HG02870 (cell line): Measurements from ENCODE around the gene ECHDC3.
A peak's percentile ranks its signal among the peaks of the same experiment; 100 is the strongest.
"Not testable (repeated sequence)": the region's sequence is repeated elsewhere in the genome, so short reads cannot be mapped to it uniquely, and the experiment has no call there.

Experiments
- ATAC-seq: cut with Tn5 transposase; IDR thresholded peaks from one replicate; pipeline ENCODE4 v1.9.1; 2021; ENCODE audit warnings: mild to moderate bottlenecking, moderate library complexity; ENCODE audit not compliant: unreplicated experiment

ECHDC3 gene, protein sequence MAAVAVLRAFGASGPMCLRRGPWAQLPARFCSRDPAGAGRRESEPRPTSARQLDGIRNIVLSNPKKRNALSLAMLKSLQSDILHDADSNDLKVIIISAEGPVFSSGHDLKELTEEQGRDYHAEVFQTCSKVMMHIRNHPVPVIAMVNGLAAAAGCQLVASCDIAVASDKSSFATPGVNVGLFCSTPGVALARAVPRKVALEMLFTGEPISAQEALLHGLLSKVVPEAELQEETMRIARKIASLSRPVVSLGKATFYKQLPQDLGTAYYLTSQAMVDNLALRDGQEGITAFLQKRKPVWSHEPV

DNA sequence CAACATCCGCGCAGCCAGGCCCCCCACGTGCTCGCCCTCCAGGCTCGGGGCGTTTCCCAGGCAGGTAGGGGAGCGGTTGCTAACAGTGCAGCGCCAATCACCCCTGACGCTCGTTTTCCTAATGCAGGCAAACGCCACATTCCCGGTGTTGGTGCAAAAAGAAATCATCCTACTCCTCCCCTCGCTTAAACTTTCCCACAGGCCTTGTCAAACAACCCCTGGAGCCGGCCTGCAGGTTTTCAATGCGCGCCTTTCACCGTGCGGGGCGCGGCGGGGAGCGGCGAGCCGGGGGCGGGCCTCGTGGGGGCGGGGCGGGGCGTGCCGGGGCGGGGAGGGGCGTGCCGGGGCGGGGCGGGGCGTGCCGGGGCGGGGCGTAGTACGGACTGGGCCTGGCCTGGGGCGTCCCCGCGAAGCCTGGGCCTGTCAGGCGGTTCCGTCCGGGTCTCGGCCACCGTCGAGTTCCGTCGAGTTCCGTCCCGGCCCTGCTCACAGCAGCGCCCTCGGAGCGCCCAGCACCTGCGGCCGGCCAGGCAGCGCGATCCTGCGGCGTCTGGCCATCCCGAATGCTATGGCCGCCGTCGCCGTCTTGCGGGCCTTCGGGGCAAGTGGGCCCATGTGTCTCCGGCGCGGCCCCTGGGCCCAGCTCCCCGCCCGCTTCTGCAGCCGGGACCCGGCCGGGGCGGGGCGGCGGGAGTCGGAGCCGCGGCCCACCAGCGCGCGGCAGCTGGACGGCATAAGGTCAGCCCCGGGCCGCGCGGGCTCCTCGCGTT is at the start of gene ECHDC3:
Gene ECHDC3 (plus strand): TSS at position 374 of the 770 bp plus-strand sequence. CDS start 195 bp downstream, at position 569.
- peak; percentile 68 for ATAC-seq

DNA sequence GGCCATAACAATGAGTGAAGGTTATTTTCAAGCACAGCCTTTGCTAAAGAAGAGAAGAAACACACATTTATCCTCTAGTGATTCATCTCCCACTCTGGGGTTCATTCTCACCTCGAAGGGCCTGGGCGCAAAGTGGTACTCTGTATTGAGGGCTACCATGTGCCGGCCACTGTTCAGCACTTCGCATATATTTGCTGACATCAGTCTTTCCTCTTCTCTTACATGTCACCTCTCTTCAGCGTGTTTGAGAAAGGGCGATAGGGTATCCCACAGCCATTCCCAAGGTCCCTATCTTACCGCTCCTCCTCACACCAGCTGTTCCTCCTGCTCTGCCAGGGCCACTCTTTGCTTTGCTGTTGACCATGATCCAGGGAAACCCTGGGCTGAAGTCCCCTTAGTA is 48.8 kb upstream of the ECHDC3 start:
- ATAC-seq: no peak

DNA sequence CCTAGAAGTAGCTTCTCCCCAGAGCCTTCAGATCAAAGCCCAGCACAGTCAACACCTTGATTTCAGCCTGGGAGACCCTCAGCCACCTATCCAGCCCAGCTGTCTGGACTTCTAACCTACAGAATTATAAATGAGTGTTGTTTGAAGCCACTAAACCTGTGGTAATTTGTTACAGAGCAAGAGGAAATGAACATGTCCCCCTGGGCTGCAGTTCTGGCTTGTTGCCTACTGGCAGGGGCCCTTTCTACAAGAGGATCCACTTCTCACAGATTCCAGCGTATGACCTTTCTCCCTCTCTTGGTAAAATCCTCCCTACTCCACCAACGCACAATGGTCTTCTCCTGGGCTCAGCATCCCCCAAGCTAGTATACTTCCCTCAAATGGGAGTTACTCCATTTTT is 46.4 kb upstream of the ECHDC3 start:
- ATAC-seq: no peak

- no peak for ATAC-seq
Measured at GRCh38 chr10:11697718-11698527, 44.3 kb upstream of the ECHDC3 start.

DNA sequence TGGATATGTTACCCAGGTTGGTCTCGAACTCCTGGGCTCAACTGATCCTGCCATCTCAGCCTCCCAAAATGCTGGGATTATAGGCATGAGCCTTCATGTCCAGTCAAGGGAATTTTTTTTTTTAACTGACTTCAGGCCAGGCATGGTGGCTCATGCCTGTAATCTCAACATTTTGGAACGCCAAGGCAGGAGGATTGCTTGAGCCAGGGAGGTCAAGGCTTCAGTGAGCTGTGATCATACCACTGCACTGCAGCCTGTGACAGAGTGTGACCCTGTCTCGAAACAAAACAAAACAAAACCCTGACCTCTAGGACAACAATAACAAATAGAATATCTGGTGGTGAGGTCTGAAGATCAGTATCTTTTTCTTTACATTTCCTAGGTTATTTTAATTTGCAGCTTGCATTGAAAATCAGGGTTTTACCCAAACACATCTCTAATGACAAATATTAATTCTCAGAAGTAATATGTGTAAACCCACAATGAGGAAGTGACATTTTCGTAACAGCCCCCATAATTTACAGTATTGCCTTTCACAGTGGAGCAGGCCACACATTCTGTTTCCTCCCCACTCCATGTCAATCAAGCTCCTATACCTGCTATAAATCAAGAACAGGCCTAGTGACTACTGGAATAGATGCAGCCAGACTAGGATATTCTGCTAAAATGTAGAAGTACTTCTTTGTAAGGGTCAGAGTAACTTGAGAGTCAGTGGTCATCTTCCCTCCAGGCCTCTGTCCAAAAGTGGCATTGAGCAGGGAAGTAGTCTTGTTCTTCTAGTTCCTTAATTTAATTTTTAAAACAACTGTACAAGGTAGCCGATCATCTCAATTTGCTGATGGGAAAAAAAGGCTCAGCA is 43.3 kb upstream of the ECHDC3 start:
- peak; percentile 92 for ATAC-seq

DNA sequence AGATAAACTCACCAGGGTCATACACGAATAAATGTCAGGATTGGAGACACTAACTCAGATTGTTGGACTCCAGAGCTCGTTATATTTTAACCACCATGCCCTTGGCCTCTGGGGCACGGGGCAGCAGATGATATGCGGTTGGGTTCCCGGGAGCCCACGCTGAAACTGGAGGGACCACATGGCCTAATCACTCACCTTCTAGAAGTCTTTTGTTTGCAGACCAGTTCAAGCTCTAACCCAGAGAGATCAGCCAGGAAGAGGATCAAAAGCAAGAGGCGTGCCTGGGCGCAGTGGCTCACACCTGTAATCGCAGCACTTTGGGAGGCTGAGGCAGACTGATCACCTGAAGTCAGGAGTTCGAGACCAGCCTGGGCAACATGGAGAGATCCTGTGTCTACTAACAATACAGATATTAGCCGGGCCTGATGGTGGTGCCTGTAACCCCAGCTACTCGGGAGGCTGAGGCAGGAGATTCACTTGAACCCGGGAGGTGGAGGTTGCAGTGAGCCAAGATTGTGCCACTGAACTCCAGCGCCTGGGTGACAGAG is 42.6 kb upstream of the ECHDC3 start:
- no peak for ATAC-seq

GRCh38 chr10:11700539-11700938 is 41.6 kb upstream of the ECHDC3 start:
- no peak for ATAC-seq

DNA sequence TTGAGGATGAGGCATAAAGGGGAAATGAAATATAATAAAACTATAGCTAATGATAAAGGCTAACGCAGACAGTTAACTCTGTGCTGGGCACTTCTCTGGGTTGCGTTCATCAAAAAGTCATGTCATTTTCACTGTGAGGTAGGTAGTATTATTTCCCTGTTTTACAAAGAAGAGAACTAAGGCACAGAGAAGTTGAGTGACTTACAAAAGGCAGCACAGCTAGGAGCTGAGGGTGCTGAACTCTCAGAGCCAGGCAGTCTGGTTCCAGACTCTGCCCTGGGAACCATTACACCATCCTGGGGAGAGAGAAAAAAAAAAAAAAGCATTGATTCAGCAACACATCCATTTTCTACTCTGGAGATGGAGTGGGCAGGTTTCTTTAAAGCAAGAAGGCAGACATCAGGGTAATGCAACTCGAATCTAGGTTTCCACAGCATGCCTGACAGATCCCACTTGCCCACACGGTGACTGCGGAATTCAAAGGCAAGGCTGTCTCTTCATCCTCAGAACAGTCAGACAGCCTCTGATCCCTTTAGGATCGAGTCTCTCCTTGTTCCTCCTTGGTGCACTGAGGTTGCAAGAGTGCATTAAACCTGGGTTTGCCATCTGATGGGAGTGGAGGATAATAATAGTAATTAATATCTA is 40.6 kb upstream of the ECHDC3 start:
- ATAC-seq: no peak

GRCh38 chr10:11702264-11702663 is 39.9 kb upstream of the ECHDC3 start:
- no peak for ATAC-seq

- ATAC-seq: no peak
Measured at GRCh38 chr10:11704092-11704491, 38.1 kb upstream of the ECHDC3 start.

DNA sequence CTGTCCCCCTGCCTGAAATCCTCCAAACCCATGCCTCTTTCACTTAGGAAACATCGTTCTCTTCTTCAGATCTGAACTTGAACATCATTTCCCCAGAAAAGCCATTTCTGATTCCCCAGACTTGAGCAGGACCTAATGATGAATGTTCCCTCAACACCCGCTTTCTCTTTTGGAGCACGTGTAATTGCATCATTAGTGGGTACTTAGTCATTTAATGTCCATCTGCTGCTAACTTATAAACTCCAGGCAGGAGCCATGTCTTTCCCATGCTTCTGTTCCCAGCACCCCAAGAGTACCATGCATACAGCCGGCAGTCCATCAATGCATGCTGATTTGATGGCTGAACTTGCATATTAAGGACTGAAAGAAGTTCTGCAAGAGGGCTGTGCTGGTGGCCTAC is 36.5 kb upstream of the ECHDC3 start:
- ATAC-seq: no peak

DNA sequence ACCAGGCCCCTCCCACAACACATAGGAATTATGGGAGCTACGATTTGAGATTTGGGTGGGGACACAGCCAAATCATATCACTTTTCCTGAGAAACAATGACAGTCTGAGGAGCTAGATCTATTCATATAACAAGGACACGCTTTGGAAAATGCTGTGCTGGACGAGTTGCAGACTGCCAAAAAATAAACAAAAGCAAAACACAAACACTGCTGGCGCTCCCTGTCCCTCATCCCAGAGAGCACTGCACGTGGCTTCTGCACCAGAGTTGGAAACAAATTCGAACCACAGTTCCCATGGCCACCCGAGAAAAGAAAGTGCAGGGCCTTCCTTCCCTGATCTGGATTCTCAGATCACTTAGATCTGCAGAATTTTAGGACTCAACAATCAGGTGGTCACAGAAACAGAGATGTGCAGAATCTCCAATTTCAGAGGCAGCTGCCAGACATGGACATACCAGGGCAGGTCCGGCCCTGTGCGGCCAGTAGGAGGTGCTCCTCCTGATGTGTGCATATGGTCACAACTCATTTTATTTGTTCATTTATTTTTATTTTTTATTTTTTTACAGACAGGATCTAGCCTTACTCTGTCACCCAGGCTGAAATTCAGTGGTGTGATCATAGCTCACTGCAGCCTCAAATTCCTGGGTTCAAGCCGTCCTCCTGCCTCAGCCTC is 35.2 kb upstream of the ECHDC3 start:
- no peak for ATAC-seq

GRCh38 chr10:11707624-11708350 is 34.4 kb upstream of the ECHDC3 start:
- ATAC-seq: no peak

DNA sequence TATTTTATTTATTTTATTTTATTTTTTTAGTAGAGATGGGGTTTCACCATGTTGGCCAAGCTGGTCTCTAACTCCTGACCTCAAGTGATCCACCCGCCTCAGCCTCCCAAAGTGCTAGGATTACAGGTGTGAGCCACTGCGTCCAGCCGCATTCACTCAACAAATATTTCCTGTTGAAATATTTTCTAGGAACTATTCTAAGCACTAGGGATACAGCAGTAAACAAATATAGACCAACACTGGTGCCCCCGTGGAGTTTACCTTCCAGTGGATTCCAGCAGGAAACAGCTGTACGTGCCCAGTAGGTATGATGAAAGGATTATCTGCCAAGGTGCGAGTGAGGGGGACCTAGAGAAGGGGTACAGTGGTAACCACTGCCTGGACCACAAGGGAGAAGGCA is 33.4 kb upstream of the ECHDC3 start:
- not testable (repeated sequence) for ATAC-seq

- ATAC-seq: no peak
Measured at GRCh38 chr10:11712744-11713143, 29.4 kb upstream of the ECHDC3 start.

DNA sequence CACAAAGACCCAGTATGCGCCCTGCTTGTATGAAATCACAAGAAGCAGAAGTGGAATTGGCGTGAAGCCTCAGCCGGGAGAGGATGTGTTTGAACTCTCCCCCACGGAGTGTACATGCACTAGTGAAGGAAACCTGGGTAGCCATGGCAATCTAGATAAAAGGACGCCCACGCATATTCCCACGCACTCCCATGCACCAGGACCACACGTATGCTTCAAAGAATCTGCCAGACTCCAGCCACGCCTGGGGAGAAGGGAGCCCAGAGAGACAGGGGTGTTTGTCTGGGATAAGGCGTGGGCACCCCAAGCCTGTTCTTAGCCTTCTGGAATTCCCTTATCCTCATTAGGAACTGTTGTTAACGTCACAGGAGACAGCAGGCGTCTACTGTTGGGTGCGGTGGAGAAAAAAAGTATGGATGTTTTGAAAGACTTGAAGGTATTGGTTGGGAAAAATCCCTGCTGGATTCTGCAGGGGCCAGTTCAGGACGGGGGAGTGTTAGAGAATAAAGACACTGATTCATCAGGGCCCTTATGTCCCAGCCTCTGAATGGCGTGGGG is 28.9 kb upstream of the ECHDC3 start:
- no peak for ATAC-seq

DNA sequence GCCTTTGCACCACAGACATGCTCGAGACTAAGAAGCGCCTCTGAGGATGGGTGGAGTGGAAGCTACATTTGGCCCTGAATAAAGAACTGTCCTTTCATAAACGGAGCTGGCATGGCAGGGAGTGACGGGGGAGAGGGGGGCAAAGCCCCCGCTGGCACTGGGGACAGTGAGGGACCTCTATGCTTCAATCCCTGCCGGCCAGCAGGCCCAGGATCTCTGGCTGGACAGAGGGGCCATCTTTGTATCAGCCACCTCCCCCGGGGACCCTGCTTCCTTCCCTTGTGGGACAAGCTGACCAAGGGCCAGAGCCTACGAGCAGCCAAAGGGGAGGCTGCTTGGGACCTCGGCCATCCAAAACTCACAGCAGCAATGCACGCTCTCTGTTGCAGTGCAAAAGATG is 28.2 kb upstream of the ECHDC3 start:
- ATAC-seq: no peak

DNA sequence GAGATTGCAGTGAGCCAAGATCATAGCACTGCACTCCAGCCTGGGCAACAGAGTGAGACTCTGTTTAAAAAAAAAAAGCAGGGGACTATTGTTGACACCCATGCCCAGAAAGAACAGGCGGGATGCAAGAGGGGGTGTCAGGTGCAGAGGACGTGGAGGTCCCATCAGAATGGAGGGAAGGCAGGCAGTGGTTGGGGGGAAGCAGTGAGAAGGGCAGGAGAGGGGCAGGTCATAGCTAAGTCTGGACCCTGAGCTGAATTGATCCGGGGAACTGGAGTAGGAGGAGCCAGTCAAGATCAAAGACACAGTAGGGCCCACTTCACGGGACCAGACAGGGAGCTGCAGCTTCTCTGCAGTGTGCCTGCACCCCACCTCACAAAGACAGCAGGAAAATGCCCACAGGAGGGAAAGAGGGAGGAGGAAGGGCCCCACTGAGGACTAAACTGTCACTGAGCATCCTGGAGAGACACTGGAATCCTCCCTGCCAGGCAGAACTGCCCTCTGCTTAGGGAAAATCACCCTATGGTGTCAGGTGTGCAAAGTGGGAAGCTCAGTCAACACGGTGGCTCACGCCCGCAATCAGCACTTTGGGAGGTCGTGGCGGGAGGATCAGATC is 27.3 kb upstream of the ECHDC3 start:
- no peak for ATAC-seq
